HG03135 (cell line): ENCODE results near the gene CHERP.
"Not testable (repeated sequence)": the region's sequence is repeated elsewhere in the genome, so short reads cannot be mapped to it uniquely, and the experiment has no call there.

ENCODE experiments used
- ATAC-seq: cut with Tn5 transposase; IDR thresholded peaks from one replicate; pipeline ENCODE4 v1.9.1; 2021; ENCODE audit warnings: mild to moderate bottlenecking, moderate library complexity; ENCODE audit not compliant: unreplicated experiment

Gene CHERP

DNA sequence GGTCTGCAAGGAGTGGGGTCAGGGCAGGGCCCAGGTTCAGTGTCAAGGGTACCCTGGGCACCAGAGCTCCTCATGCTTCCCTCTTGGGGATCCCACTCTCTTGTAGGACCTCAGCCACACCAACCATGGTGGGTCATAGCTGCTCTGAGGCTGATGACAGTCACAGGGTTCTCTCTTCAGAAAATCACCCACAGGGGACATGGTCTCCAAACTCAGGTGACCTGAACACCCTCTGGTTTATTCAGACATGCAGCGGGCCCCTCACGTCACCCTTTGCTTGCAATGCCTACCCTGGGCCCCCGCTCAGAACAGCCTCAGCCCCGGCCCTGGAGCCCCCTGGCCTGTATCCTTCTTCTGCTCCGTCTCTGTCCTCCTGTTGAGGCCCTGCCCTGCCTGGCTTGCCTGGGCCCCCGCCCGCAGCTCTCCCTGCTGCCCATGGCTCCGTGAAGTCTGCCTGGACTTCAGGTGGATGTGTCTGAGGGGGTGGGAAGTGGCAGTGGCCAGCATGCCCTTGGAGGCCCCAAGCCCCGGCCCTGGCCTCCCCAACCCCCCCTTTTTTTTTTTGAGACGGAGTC is 20.4 kb downstream of the CHERP start:
- no peak for ATAC-seq

DNA sequence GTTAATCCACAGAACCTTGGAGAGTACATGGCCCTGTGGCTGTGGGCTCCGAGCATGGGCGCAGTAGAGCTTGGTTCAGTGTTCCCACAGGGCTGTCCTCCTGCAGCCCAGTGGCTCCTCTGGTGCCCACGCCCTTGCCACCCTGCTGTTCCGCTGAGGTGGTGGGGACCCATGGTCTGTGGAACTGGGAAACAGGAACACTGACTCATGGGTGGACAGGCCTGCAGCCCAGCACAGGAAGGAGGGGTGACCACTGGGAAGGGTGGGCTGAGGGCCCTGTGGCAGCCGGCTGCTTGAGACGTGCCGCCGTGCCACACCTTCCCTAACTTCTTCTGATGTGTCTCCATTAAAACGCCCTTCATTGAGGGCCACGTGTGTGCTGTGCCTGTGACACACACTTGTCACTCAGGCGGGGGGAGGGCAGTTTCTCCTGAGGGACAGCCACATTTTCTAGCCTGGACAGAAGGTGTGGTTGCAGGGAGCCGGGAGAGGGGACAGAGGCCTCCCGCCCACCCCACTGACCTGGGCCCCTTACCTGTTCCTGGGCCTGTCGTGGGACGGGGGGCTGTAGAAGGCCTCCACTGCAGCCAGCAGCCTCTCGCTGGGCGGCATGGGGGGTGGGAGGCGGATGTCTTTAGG is 21.1 kb downstream of the CHERP start:
- ATAC-seq, result no peak

DNA sequence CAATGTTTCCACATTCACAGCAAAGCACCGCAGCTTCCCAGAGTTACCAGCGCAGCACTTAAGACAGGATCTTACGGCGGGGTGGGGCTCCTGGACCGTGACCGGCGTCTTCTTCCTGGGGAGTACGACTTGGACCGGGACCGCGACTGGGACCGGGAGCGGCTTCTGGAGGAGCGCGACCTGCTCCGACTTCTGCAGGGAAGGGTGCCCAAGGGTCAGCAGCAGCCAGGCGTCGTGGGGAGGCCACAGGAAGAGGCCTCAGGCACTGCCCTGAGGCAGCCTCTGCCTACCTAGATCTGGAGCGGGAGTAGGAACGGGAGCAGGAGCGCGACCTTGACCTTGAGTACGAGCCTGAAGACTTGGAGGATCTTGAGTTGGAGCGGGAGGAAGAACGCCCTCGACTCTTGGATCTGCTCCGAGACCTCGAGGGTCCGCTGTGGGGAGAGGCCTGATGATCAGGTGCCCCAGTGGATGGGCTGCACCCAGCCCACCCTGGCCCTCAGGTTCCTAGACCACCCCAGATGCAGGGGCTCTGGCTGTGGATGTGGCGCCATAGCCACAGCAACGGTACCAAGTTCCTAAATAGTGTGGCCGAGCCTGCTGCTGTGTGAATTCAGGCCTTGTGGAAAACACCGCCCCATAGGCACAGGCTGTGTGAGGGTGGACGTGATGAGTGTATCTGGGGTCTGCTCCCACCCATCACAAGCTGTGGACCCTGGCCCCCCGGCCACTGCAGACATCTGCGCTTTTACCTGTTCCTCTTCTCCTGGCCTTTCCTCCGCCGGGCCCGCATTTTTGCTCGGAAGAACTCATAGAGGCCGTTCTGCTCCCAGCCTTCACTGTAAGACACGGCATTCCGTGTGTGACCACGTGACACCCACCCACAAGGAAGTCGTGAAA is 21.9 kb downstream of the CHERP start:
- ATAC-seq, result no peak

DNA sequence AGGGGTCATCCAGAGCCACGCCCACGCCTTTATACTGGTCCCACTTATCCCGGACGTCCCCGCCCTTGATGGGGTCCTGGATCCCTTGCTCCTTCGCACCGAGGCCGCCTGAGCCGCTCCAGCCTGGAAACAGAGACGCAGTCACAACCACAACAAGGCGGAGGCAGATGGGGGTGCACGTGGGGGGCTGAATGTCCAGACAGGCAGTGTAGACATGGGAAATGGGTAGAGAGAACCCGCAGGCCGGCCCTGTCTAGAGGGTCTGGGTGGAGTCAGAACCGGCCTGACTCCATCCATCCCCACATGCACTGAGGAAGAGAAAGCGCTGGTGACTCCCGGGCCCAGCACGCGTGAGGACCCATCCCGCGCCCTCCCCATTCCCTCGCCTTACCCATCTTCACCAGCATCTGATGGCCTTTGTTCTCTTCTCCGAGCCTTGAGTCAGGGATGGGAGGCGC is 23.0 kb downstream of the CHERP start:
- no peak for ATAC-seq

GRCh38 chr19:16518483-16519229 is 23.6 kb downstream of the CHERP start:
- ATAC-seq, result no peak

- no peak for ATAC-seq
Observed at GRCh38 chr19:16518061-16518460, 24.2 kb downstream of the CHERP start.

DNA sequence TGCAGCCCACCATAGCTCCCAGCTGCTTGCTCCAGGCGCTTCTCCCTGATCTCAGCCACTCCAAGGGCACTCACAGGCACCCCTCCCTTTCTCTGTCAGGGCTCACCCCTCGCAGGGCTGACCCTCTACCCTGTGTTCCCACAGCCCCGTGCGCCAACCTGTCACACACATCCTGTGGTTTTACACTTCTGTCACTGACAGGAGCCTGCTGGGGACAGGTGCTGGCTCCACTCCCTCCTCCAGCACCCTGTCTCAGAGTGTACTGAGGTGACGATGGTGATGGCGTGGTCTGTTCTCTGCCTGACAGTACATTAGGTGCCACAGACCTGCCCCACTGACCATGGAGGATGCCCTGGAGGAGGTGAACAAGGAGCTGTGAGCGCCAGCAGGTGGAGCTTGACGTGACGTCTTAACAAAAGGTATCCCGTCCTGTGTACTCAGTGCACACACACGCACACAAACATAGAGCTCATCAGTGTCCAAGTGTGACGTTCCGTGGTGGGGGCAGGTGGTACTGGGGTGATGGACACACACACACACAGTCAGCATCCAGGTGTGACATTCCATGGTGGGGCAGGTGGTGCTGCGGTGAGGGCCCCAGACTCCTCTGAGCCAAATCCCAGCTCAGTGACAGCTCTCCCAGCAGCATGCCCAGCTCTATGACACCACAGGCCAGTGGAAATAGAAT is 25.2 kb downstream of the CHERP start:
- ATAC-seq, result no peak

DNA sequence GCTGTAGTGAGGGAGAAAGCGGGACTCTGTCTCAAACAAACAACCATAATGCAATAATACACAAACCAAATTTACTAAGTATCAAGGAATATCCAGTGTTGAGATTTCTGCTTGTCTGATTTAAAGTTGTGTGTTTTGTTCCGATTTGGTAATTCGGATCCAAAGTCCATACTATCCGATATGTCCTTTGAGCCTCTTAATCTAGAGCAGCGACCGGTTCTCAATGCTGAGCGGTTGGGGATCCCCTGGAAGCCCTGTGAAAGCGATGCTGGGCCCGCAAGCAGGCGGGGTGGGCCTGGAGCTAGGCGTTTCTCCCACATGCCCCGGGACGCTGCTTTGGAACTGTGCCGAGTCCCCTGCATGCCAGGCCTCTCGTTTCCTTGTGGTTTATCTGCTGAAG is 25.9 kb downstream of the CHERP start:
- ATAC-seq, result no peak

GRCh38 chr19:16514383-16515019 is 27.7 kb downstream of the CHERP start:
- ATAC-seq, result no peak

- ATAC-seq, result not testable (repeated sequence)
Observed at GRCh38 chr19:16512611-16513010, 29.6 kb downstream of the CHERP start.

DNA sequence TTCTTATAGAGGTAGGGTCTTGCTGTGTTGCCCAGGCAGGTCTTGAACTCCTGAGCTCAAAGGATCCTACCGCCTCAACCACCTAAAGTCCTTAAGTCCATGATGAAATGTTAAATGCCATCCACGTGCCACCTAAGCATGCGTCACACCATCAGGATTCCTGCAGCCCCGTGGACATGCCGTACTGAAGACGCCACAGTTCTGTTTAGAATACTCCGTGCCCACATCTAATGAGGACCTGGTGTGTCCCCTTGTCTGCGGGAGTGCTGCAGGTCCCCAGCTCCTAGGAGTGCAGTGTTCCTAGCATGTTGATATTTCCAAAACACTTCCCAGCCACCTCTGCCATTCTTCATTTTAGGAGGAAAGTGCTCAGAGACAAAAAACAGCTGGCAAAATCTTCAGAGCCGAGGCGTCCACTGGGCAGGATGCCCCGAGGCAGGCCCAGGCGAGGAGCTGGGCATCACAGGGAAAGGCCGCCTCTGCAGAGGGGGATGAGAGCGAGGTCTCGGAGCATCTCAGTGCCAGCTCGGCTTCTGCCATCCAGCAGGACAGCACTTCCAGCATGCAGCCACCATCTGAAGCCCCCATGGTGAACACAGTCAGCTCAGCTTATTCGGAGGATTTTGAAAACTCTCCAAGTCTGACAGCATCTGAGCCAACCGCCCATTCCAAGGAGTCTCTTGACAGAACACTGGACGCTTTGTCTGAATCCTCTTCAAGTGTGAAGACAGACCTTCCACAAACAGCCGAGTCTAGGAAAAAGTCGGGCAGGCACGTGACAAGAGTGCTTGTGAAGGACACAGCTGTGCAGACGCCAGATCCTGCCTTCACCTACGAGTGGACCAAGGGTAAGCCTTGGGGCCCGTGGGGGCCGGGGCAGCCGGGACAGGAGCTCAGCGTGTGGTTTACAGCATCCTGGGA is 32.8 kb downstream of the CHERP start:
- no peak for ATAC-seq

- no peak for ATAC-seq
Observed at GRCh38 chr19:16508546-16508945, 33.7 kb downstream of the CHERP start.

GRCh38 chr19:16506961-16507360 is 35.3 kb downstream of the CHERP start:
- no peak for ATAC-seq

- ATAC-seq, result not testable (repeated sequence)
Observed at GRCh38 chr19:16506161-16506560, 36.1 kb downstream of the CHERP start.

GRCh38 chr19:16504271-16504670 is 38.0 kb downstream of the CHERP start:
- ATAC-seq, result no peak

DNA sequence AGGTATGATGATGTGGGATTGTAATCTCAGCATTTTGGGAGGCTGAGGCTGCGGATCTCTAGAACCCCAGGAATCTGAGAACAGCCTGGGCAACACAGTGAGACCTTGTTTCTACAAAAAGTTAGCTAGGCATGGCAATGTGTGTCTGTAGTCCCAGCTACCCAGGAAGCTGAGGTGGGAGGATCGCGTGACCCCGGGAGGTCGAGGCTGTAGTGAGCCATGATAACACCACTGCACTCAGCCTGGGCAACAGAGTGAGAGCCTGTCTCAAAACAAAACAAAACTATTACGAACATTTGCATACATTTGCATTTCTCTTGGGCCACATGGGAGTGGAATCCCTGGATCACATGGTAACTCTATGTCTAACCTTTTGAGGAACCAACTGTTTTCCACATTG is 44.4 kb downstream of the CHERP start:
- no peak for ATAC-seq

DNA sequence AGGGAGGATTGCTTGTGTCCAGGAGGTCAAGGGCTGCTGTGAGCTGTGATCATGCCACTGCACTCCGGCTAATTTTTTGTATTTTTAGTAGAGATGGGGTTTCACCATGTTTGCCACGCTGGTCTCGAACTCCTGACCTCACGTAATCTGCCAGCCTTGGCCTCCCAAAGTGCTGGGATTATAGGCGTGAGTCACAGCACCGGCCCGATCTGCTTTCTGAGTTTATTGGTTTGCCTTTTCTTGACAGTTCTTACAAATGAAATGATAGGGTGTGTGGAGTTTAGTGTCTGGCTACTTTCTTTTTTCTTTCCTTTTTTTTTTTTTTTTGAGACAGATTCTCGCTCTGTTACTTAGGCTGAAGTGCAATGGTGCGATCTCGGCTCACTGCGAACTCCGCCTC is 45.2 kb downstream of the CHERP start:
- no peak for ATAC-seq

- ATAC-seq, result no peak
Observed at GRCh38 chr19:16496613-16496983, 45.6 kb downstream of the CHERP start.

- ATAC-seq, result peak; percentile 98
Observed at GRCh38 chr19:16495982-16496612, 46.1 kb downstream of the CHERP start, which contains the start of the genes C19orf44 and CALR3. Gene C19orf44 (plus strand): TSS chr19:16496394. CDS start chr19:16500793, 4,399 bp downstream. Gene CALR3 (minus strand): TSS chr19:16496167. CDS start chr19:16496129, 38 bp downstream.
